Stimulated activated CD8-positive, alpha-beta memory T cell treated with anti-CD3 and anti-CD28 coated beads, Interleukin-2, amount 100 ng/mL, for 1 hour (primary cell): Measurements from ENCODE around the gene PRPH2.
"Not testable (repeated sequence)": the region's sequence is repeated elsewhere in the genome, so short reads cannot be mapped to it uniquely, and the experiment has no call there.

Experiments
- DNase-seq, 2 donors: peaks; one replicate each; pipeline ENCODE4 v3.0.0-alpha.2; 2020; ENCODE audit warnings: low read depth in 2 of 2

Gene PRPH2

DNA sequence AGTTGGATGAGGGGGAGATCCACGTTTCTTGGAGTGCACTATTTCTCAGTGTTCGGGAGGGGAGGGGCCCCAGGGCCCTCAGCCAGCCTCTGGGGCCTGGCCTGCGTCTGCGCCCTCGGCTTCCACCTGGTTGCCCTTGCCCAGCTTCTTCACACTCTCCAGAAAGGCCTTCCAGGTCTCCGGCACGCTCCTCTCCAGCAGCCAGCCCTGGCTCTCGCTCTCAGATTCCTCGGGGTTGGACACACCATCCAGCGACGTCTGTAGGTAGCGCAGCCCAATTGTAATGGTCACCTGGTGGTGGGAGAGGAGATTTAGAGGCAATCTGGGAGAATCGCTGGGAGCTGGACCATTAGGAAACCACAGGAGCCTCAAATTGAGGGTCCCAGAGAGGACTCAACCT, 24.2 kb downstream of the PRPH2 start:
- no peak for DNase-seq

DNA sequence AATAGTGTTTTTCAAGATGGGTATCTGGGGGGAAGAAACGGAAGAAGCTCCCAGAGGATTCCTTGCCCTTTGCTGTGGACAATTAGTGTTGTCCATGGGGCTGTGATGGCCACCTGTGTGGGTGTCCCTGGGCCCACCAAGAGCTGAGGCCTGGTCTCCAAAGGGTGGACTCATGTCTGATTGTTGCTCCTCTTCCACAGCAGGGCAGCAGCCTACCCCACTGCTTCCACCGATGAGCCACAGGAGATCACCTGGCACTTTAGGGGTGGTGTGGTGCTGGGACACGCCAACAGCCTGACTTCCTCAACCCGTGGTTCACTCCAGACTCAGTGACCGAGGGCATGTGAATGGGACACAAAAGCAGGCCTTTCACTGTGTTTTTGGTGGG, 25.1 kb downstream of the PRPH2 start:
- no peak for DNase-seq

- no peak for DNase-seq
Observed at GRCh38 chr6:42696526-42697267, 25.7 kb downstream of the PRPH2 start.

GRCh38 chr6:42694586-42694985, 27.8 kb downstream of the PRPH2 start:
- no peak for DNase-seq

GRCh38 chr6:42693725-42694323, 28.6 kb downstream of the PRPH2 start:
- no peak for DNase-seq

- no peak for DNase-seq
Observed at GRCh38 chr6:42692137-42692911, 30.1 kb downstream of the PRPH2 start.

DNA sequence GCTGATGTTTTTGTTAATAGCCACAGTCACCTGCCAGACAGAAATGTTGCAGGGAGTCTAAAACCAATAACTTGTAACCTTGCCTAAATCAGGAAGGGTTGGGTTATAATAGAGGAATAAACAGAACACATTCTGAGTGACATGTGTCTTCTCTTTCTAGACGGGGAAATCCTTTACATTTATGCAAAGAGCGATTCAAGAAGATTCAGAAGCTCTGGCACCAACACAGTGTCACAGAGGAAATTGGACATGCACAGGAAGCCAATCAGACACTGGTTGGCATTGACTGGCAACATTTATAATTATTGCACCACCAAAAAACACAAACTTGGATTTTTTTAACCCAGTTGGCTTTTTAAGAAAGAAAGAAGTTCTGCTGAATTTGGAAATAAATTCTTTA, 31.5 kb downstream of the PRPH2 start:
- no peak for DNase-seq

- DNase-seq = no peak
Observed at GRCh38 chr6:42690151-42690702, 32.2 kb downstream of the PRPH2 start.

DNA sequence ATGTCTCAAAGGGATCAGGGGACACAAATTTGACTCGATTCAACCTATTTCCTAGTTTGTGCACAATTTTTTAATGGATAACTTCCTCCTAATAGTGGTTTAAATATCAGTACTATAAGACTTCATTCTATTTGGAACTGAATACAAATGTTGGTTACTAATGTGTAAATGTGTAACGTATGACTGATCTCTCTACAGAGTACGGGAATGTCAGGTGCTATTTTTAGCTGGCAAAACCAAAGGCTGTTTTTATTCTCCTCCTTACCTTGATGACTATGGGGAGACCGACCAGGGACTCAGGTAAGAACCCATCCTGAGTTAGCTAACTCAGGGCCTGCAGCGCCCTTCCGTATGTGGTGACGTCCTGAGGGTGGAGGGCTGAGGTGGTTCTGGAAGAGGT, 33.0 kb downstream of the PRPH2 start:
- no peak for DNase-seq

GRCh38 chr6:42688281-42688680, 34.1 kb downstream of the PRPH2 start:
- DNase-seq = no peak

GRCh38 chr6:42679358-42679757, 43.0 kb downstream of the PRPH2 start:
- DNase-seq = no peak

- no peak for DNase-seq
Observed at GRCh38 chr6:42674780-42675179, 47.6 kb downstream of the PRPH2 start.

GRCh38 chr6:42674368-42674767, 48.0 kb downstream of the PRPH2 start:
- DNase-seq = not testable (repeated sequence)

- DNase-seq = no peak
Observed at GRCh38 chr6:42664718-42665117, 57.7 kb downstream of the PRPH2 start.

DNA sequence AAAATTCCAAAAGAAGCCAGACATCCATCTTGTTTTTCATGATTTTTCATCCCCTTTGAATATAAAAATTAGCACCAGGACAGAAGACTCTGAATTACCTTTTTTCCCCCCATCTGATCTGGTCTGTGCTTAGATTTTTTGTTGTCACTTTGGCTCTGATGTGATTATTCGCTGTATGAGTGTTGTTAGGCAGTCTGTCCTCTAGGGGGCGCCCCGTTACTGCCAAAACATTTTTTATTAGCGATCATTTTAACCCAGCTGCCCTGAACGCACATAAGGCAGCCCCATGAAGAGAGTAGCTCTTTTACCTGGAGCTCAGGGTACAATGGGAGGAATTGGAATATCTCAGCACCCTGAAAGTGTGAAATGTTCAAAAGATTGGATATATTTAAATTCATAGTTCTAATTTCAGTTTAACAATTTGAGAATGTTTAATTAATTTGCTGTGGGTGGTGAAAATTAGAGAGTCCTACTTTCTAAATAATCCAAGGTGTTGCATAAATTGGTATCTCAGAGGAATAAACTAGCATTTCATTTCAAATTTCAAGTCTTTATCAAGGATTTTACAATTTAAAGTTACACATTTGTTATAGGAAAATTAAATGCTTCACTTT, 60.8 kb downstream of the PRPH2 start:
- peak; percentile 66 to 80 for DNase-seq

DNA sequence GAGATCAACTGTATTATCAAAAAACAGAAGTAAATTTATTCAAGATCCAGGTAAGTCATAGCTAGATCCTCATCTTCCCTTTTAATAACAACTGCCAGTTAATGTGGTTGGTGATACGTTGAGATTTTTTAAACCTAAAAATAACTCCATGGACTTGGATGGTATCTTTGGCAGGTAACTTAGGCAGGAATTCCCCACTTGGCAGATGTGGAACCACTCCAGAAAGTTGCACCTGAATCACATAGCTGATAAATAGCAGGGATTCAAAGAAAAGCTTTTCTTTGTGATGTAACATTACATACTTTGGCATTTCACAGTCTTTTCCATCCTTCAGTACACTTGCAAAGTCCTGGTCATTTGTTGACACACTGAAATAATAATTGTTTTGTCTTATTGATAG, 62.6 kb downstream of the PRPH2 start:
- DNase-seq = no peak

DNA sequence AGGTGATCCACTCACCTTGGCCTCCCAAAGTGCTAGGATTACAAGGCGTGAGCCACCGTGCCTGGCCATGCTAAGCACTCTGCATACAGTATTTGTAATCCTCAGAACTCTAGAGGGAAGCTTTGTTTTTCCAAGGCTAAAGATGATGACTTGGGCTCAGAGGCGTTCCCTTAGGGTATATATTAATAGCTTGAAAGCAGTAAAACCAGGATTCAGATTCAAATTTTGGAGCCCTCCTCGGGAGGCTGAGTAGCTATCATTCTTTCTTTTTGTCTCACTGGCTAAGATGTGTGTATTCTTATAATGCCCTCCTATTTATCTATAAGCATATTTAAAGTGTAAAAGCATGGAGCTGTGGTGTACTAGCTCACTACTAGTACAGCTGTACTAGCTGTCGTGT, 68.5 kb downstream of the PRPH2 start:
- no peak for DNase-seq

GRCh38 chr6:42652024-42652746, 70.2 kb downstream of the PRPH2 start:
- DNase-seq = no peak
